ENCODE data around the gene TMEM161A.
A peak's percentile ranks its signal among the peaks of the same experiment; 100 is the strongest.
"Not testable (repeated sequence)": the region's sequence is repeated elsewhere in the genome, so short reads cannot be mapped to it uniquely, and the experiment has no call there.

Gene TMEM161A

DNA sequence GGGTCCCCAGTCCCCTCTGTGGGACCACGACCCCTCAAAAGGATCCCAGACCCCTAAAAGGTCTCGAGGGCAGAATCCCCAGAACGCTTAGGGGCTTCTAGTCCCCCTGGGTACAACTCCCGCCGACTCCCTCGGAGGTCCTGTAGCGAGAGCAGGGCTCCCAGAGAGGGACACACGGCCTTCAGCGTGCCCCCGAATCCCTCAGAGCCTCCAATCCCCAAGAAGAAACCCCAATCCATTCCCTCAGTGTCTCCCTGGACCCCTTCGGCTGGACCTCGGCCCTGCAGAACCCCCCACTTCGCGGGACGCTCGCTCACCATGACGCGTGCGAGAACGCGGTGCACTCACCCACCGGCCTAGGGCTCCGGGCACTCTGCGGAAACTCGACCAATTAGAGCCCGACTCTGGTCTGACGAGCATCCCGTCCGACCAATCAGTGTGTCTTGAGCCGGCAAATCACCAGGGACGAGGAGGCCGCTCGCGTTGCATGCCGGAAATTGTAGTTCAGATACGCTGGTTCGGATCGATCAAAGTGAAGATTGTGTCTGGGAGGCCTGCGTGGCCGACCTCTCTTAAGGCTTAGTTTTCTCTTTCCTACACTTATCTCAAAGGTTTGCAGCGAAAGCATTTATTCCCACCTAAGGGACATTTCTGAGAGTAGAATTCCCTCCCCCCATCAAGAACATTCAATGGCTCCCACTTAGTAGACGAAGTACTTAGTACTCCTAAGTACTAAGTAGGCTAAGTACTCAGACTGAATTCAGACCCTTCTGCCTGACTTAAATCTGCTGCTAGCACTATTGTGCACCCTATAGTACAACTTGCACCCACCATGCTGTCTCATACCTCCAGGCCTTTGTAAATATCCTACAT lies at the start of gene TMEM161A:
Gene TMEM161A, minus strand, starts transcription at position 370 of the 873 bp plus-strand sequence. Its CDS starts 50 bp downstream, at position 320.
- peak; percentile 90 for DNase-seq

DNA sequence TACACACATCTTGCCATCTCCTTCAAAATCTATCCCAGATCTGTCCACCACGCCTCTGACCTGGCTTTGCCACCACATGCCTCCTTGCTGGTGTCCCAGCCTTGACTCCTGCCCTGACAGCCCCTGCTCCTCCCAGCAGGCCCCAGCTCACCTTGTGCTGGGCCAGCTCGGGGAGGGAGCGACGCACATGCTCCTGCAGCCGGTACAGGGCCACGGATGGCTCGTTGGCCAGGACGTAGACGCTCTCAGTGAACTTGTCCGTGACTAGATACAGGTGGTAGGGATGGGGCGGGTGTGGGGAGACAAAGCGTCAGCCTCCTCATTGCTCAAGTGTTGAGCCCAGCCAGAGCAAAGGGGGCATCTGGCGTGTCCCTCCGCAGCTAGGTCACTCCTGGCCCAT lies 48.5 kb upstream of the TMEM161A start:
- DNase-seq, result no peak

DNA sequence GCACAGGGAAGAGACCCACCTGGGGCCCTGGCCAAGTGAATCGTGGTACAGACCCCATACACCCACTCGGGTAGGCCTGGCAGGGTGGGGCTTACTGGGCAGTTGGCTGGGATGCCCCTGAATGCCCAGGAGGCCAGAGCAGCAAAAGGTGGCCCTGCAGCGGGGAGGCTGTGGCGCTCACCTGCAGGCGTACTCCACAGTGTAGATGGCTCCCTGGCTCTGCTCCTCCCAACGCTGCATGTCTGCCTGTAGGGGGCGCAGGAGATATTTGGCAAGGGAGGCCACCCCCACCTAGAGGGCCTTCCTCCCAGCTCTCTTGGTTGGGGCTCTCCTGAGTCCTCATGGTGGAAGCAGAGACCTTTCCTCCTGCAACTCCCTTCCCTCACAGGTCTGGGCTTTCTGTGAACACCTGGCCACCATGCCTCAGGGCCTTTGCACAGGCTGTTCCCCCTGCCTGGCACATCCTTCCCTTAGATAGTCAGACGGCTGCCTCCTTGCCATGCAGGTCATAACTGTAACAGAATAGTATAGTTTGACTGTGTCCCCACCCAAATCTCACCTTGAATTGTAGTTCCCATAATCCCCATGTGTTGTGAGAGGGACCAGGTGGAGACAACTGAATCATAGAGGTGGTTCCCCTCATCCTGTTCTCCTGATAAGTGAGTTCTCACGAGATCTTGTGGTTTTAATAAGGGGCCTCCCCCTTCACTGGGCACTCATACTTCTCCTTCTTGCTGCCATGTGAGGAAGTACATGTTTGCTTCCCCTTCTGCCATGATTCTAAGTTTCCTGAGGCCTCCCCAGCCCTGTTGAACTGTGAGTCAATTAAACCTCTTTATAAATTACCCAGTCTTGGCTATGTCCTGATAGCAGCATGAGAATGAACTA lies 47.8 kb upstream of the TMEM161A start:
- DNase-seq, result peak; percentile 2

DNA sequence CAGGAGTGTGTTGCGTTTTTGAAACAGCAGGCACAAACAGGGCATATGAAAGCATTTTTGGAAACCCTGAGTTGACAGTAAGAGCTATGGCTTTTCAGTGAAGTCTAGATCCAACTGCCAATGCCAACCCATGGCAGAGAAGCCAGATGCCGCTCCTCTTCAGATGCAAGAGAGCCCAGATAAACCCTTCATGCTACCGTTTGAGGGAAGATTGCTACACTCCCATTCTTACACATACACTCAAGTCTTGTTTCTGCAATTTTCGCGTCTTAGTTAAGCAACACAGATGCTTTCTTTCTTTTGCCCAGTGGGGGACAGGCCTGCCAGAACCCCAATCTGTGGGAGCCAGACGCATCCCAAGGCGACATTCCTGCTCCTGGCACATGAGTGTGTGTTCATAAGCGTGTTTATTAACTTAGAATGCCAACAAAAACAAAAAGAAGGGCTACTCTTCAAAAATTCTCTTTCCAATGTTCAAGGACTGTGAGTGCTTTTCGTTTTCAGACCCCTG lies 43.3 kb upstream of the TMEM161A start:
- no peak for DNase-seq

DNA sequence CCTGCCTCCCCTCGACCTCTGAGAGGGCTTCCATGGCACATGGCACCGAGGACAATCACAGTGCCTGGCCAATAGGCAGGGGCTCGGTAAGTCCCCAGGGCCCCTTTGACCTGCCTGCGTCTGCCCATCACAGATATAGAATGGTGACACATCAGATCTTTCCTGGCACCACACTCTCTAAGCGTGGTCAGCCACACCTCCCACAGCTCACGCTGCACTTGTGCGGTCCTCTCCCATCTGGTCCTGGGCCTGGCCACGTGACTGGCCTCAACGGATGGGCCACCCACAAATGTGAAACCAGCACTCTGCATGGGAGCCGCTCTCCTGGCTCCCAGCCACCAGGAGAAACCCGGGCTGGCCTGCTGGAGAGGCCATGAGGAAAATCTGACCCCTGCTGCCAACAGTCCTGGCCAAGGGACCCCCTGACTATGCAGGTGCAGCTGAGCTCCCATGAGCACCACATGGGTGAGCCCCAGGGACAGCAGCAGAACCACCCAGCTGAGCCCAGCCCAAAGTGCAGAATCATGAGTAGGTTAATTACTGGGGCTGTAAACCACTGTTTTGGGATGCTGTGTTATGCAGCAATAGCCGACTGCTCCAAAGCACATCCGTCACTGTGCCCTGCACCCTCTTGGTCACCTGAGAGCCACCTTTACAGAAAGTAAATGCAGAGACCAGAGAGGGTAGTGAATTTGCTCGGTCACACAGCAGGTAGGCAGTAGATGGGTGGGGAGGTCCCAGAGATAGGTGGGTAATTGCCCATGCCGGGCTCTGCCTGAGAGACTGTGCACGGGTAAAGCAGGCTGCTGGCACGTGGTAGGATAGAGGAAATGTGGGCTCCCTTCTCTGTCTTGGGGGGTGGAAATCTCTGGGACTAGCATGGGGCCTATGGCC lies 41.5 kb upstream of the TMEM161A start:
- DNase-seq, result no peak

DNA sequence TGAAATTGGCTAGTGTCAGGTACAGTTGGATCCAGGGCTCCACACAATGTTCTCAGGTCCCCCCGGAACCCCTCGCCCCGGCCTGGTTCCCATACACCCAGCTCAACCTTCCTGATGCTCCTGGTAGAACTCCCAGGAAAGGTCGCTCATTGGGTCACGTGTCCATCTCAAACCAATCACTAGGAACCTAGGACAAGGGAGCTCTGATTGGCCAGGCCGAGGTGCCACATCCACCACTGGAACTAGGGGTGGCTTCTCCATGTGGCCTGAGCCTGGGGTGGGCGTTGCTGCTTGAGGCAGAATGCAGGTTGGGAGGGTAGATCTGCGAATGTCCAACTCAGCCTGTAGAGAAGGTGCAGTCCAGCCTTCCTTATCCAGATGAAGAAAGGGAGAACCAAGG lies 38.7 kb upstream of the TMEM161A start:
- no peak for DNase-seq

DNA sequence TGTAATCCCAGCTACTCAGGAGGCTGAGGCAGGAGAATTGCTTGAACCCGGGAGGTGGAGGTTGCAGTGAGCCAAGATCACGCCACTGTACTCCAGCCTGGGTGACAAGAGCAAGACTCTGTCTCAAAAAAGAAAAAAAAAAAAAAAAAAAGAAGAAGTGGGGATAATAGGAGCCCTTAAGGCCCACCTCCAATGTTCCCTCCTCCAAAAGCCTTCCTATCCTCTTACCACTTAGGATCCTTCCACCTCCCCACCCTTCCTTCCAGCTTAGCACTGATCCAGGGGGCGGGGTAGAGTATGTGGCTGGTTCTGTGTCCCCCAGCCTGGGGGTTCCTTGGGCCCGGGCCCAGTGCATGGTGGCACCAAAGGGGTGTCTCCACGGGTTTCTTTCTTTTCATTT lies 35.0 kb upstream of the TMEM161A start:
- DNase-seq, result not testable (repeated sequence)

DNA sequence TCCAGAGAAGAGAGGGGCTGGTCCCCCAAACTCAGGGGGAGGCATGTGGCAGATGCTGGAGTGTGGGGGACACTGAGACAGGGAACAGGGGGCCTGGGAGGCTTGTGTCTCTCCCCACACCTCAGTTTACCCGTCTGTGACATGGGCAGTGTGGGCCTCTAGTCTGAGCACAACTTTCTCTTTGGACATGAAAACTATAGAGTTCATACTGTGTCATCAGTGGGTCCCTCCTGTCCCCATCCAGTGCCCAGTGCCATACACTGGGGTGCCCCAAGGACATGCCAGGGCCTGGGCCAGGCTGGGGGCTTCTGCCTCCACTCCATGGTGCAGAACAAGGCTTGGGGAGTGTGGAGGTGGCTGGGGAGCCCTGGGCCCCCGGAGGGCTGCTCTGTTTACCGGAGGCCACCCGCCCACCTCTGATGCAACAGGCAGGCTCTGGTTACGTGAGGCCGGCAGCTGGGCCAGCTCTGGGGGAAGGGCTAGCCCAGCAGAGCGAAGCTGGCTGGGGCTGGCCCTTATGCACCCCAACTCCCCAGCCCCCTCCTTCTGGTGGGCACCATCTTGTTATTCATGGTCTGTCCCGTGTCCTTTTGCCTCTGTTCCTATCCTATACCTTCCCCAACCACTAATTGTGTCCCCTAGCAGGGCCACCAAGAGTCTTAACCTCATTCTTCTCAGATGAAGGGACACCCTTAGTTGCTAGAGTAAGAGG lies 33.7 kb upstream of the TMEM161A start:
- DNase-seq, result no peak

DNA sequence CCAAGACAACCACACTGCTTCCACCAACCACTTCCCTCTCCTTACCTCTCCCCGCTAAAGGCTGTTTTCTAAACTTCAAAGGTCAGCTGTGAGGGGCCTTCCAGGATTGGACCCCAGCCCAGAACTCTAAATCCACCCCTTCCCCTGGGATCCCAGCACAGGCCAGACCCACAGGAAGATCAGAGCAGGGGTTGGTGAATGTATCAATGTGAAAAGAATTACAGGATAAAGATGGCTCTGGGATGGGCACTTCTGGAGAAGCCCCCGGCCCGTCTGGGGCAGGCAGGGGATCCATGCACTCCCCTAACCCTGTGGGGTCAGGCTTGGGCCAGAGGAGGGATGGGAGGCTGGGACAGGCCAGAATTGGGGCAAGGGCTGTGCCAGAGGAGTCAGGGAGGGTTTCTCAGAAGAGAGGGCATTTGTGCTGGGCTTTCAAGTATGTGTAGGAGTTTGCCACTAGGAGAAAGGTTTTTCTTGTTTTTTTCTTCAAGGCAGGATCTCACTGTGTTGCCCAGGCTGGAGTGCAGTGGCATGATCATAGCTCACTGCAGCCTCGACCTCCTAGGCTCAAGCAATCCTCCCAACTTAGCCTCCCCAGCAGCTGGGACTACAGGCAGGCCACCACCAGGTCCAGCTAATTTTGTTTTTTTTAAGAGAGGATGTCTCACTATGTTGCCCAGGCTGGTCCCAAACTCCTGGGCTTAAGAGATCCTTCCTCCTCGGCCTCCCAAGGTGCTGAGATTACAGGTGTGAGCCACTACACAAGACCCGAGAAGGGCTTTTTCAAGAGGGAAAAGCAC lies 32.8 kb upstream of the TMEM161A start:
- DNase-seq, result no peak

DNA sequence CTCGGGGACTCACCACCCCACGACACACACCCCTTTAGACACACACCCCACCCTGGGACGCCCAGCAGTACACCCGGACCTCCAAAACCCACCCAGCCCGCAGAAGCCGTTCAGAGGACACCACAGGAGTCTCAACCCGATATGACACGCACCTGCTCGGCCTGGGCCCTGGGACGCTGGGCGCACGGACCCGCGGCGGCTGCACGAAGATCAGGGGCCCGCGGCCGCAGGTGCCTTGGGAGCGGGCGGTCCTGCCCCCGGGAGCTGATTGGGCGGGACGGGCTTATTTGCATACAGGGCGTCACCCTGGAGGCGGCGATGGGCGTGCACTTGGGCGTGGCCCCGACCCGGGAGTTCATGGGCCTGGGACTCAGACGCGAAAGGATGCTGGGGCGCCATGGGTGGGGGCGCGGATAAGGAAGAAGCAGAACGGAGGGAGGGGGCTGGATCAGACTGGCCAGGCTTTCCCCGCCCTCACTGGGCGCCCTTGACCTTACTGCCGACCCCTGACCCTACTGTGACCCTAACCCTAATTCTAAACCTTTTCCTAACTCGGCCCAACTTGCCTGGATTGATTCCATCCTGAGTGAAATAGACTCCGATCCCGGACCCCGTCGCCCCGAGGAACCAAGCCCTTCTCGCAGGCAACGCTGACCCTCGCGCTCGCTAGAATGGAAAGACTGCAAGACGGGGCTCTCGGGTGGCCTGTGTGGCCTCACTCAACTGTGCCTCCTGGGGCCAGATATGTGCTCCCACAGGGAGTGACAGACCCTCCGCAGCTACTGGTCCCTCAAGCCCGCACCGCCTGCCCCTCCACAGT lies 32.0 kb upstream of the TMEM161A start, which contains the start of gene MEF2B:
Gene MEF2B, minus strand, starts transcription at position 211 of the 820 bp plus-strand sequence. CDS start 19,528 bp downstream, outside the sequence.
- peak; percentile 17 for DNase-seq

DNA sequence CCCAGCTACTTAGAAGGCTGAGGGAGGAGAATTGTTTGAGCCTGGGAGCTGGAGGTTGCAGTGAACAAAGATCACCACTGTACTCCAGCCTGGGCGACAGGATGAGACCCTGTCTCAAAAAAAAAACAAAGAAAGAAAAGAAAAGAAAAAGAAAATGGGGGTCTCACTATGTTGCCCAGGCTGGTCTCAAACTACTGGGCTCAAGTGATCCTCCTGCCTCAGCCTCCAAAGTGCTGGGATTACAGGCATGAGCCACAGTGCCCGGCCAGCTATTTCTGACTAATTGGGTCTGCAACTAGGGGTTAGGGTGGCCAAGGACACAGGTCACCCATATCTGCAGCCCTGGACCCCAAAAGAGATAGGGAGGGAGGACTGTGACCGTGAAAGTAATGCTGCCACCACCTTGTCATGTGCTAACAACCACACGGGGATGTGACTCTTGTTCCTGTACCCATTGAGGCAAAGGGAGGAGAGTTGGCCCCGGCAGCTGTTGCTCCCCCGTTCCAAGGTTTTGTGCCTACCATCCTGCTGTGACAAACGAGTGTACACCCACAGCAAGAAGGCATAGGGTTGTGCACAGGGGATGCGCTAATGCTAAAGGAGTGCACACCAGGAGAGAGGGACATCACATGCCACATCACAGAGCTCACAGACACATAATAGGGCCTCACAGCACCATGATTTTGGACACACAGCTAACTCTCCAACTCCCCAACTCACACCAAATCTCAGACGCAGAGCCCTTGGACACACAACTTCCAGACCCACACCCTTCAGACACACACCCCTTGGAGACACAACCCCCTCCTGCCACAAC lies 31.2 kb upstream of the TMEM161A start:
- no peak for DNase-seq

DNA sequence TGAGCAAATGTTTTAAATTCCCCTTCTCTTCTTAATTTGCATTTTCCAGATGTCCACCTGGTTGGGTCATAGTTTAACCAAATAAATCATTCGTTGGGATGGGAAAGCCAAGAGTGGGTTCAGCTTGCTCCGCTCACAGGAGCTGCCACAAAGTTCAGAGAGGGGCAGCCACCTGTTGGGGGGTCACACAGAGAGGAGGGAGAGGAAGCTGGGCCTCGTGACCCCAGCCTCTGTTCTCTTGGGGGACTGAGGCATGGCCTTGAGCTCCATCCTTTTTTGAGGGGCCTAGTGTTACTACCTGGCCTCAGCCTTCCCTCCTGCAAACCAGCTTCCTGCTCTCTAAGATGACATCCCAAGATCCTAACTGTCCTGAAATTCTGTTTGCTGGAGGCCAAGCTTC lies 29.3 kb upstream of the TMEM161A start:
- DNase-seq, result no peak

DNA sequence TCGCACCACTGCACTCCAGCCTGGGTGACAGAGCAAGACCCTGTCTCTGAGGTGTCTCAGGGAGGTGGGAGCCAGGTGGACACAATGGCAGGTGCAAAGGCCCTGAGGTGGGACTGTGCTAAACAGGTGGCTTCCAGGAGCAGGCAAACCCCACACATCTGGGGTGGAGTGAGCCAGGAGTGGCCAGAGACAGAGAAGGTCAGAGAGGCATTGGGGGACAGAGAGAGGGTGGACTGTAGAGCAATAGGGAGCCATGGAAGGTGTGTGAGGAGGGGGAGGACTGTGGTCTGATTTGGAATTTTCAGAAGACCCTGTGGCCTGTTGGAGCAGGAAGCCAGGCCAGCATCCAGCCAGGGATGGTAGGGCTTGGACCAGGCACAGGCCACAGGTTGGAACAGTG lies 27.1 kb upstream of the TMEM161A start:
- no peak for DNase-seq

DNA sequence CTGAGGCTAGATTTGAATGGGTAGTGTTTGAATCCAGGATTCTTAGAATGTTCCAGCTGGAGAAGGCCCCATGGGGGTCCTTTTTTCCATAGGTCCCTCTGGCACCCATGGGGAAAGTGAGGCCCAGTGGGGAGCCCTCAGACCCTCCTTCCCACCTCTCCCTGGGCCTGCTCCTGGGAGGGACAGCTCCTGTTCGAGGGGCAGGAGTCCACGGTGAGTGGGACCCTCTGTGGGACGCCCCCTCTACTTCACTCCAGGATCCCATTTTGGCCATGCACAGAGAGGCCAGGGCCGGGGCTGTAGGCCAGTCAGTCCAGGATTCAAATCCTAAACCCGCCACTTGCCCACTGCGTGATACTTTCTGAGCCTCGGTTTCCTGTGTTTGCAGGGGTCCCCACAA lies 24.2 kb upstream of the TMEM161A start:
- DNase-seq, result no peak

DNA sequence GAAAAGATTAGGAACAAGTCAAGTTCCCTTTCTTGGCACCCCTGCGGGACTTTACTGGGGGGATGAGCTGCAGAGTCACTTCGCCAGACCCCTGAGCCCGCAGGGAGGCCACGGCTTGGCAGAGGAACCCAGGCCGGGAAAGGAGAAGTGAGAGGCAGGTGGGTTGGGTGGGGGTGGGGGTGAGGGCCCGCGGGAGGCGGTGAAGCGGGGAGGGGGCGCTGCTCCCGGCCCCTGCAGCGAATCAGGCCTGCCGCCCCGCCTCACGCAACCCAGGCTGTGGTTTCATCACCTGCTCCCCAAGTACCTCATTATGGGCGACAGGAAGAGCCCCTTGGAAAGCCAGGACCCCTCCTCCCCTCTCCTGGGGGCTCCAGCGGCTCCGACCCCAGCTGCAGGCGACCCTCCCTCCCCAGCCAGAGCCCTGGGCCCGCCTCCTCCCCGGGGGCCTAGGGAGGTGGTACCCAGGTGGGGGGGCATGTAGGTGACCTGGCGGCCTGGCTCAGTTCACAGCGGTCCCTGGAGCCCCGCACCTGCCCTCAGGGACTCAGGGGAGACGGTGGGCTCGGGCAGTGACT lies 22.3 kb upstream of the TMEM161A start:
- no peak for DNase-seq

DNA sequence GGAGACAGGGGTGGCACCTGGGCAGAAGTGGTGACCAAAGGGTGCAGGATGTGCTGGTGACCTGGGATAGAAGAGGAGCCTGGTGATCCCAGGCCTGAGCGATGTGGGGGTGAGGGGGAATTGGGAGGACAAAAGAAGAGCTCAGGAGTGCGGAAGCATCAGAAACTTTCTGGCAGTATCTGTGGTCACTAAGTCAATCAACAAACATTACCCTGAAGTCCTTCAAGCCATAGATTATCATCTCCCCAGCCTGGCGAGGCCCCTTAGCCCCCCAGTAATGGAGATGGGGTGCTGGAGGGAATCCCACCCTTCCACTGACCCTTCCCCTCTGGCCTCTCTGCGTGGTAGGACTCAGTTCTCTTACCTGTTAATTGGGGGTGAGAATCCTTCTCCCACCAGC lies 21.3 kb upstream of the TMEM161A start:
- DNase-seq, result no peak

DNA sequence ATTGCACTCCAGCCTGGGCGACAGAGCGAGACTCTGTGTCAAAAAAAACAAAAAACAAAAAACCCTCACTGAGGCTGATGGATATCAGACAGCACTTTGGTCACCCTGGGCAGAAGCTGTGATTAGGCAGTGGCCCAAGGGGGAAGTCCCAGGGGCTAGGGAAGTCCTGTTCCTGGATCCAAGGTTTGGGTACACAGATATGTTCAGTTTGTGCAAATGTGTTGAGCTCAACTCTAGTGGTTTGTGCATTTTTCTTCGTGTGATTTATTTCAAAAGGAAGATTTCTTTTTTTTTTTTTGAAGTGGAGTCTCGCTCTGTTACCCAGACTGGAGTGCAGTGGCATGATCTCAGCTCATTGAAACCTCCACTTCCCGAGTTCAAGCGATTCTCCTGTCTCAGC lies 19.5 kb upstream of the TMEM161A start:
- no peak for DNase-seq

DNA sequence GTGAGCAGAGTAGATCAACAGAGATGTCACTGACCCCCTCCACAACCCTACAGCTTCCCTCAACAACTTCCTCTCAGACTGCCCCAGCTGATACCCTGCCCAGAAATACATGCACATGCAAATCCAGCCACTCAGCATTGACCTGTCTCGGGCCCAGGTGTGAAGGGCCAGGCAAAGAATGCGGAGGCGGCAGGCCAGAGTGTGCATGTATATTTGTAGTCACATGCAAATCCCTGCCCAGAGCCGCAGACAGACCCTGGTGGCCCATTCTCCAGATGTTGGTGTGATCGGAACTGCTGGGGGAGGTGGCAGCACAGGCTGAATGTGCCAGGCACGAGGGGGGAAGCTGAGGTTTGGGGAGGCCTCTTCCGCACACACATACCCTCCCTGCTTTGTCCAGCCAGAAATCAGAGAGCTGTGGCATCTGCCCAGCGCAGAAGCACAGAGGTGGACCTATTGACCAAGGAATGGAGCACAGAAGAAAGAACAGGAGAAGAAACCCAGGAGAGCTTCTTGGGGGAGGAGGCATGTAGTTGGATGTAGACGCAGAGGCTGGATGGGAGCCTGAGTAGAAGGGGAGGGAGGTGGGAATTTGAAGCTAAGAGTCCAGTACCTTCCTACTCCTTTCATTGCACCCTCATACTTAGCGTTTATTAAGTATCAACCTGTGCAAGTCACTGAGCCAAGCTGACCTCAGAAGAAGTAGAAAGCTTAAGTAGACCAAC lies 17.4 kb upstream of the TMEM161A start:
- no peak for DNase-seq

Data from kidney glomerular epithelial cell (primary cell).